ENCODE results near the gene APC.

APC gene

GRCh38 chr5:112866739-112867138 is 129.1 kb downstream of the APC start:
- TF ChIP-seq CTCF (IDR thresholded peaks at IDR 0.05; ENCODE audit: low read depth, low read length, missing control alignments), result no peak
- no peak for DNase-seq (ENCODE audit: extremely low read depth, low read depth)
- H3K4me3 ChIP-seq (replicated peaks; ENCODE audit: low read depth, low read length), result no peak overlapping the region

- H3K4me3 ChIP-seq (replicated peaks; ENCODE audit: low read depth, low read length), result no peak overlapping the region
- DNase-seq (ENCODE audit: extremely low read depth, low read depth), result no peak
- no peak for TF ChIP-seq CTCF (IDR thresholded peaks at IDR 0.05; ENCODE audit: low read depth, low read length, missing control alignments)
Measured at GRCh38 chr5:112867411-112867810, 129.7 kb downstream of the APC start.

GRCh38 chr5:112869948-112870347 is 132.3 kb downstream of the APC start:
- TF ChIP-seq CTCF (IDR thresholded peaks at IDR 0.05; ENCODE audit: low read depth, low read length, missing control alignments), result no peak
- no peak for DNase-seq (ENCODE audit: extremely low read depth, low read depth)
- H3K4me3 ChIP-seq (replicated peaks; ENCODE audit: low read depth, low read length), result no peak overlapping the region

- no peak overlapping the region for H3K4me3 ChIP-seq (replicated peaks; ENCODE audit: low read depth, low read length)
- no peak for DNase-seq (ENCODE audit: extremely low read depth, low read depth)
- TF ChIP-seq CTCF (IDR thresholded peaks at IDR 0.05; ENCODE audit: low read depth, low read length, missing control alignments), result no peak
Measured at GRCh38 chr5:112870966-112871365, 133.3 kb downstream of the APC start.

- no peak for TF ChIP-seq CTCF (IDR thresholded peaks at IDR 0.05; ENCODE audit: low read depth, low read length, missing control alignments)
- no peak overlapping the region for H3K4me3 ChIP-seq (replicated peaks; ENCODE audit: low read depth, low read length)
- no peak for DNase-seq (ENCODE audit: extremely low read depth, low read depth)
Measured at GRCh38 chr5:112876362-112876761, 138.7 kb downstream of the APC start.

GRCh38 chr5:112878101-112878500 is 140.4 kb downstream of the APC start:
- no peak for TF ChIP-seq CTCF (IDR thresholded peaks at IDR 0.05; ENCODE audit: low read depth, low read length, missing control alignments)
- DNase-seq (ENCODE audit: extremely low read depth, low read depth), result no peak
- no peak overlapping the region for H3K4me3 ChIP-seq (replicated peaks; ENCODE audit: low read depth, low read length)

GRCh38 chr5:112878760-112879159 is 141.1 kb downstream of the APC start:
- no peak overlapping the region for H3K4me3 ChIP-seq (replicated peaks; ENCODE audit: low read depth, low read length)
- DNase-seq (ENCODE audit: extremely low read depth, low read depth), result no peak
- TF ChIP-seq CTCF (IDR thresholded peaks at IDR 0.05; ENCODE audit: low read depth, low read length, missing control alignments), result no peak

Measured in HFF-Myc (cell line).